HG02610 (cell line): Measurements from ENCODE around the gene WNT7A.

Source experiments
- ATAC-seq: cut with Tn5 transposase; IDR thresholded peaks from one replicate; pipeline ENCODE4 v1.9.1; 2021; ENCODE audit warnings: mild to moderate bottlenecking, moderate library complexity; ENCODE audit not compliant: unreplicated experiment

The WNT7A gene

DNA sequence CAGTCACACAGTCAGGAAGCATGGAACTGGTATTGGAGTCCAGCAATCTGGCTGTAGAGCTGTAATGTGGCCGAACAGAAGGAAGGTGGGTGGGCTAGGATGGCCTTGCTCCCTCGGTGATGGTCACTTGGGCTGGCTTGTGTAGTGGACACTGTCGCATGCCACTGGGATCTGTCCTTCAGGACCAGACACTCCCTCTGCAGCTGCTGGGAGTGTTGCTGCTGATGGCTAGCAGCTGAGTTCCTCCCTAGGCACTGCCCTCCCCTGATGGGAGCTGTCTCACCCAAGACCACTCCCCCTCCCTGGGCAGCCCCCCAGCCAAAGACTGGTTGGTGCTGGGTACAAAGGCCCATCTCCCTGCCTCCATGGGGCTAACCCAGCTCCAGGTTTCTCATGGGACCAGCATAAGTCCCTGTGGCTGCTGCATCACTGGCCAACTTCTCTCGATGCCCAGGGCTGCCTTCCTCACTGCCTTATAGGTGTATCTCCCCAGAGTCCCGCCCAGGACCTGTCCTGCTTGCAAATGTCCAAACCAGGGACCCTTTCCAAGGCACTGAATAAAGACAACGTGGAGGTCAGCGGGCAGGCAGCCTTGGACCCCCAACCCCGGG is 48.4 kb downstream of the WNT7A start:
- no peak for ATAC-seq

DNA sequence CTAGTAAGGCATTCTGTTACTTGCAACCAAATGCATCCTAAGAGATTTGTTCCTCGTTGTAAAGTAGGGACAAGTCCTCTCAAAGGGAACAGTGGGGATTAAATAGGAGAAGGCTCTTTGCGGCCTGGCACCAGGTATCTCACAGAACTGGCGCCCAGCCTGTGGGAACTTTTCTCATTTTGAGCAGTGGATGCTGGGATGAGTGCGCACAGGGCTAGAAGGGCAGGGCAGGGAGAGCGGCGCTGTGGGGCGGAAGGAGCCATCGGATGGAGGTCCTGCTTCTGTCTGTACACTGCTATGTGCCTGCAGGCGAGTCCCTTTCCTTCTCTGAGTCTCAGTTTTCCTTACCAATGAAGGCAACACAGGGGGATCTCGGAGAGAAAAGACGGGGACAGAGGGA is 50.6 kb downstream of the WNT7A start:
- no peak for ATAC-seq

DNA sequence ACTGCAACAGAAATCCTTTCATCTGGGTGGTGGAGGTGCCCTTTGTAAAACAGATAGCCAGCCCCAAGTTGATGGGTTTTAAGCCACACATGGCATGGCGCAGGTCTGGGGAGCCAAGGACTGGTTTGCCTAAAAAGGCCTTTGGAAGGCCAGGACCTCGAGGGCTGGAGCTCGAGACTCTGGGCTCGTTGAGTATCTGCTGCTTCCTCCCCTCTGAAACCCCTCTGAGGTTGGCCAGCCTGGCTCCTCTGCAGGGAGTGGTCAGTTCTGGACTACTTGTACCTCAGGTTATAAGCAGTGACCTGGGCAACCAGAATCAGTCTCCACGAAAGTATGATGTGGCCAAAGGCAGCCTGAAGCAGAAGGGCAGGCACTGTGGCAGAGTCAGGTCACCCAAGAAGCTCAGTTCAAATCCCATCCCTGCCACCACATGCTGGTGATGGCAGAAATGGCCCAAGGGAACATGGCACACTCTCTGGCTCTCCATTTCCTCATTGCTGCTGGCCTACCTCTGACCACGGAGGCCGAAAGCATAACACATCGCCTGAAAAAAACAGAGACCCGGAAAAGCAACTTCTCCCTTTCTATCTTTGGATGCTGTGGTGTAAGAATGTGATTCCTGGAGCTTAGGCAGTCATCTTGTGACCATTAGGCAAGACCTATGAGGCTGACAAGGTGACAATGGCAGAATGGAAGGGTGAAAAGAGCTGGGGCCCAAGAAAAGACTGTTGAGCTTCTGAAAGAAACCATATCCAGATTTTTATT is 51.2 kb downstream of the WNT7A start:
- ATAC-seq, result no peak

DNA sequence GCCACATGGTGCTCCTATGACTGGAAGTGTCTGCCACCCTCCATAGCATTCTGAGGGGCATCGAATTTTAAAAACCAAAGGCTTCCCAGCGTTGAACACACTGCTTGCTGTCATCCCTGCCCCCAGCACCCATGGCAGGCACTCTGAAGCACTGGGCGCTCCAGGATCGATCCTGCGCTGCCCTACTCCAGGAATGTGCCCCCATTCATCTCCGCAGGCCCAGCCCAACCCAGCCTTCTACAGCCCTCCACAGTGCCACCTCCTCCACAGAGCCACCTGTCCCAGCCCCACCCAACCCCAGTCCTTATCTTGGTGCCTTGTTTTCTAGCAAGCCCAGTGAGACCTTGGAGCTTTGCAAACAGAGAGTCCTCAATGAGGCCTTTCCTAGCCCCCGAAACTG is 52.2 kb downstream of the WNT7A start:
- ATAC-seq, result no peak

DNA sequence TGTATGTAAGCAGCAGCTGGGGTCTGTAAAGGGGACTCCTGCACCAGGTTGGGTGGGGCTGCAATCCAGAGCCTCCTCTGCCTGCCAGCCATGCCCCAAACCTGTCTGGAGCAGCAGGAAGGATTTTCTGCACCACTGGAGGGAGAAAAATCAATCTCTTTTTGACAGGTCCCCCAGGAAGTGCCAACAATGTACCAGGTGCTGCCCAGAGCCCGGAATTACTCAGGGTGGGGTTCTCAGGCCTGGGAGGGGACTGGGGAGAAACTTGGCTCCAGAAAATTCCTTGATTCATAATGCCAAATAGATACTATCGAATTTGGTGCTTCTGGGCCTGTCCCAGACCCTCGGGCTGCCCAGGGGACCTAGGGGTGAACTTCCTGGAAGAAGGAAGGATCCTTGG is 52.6 kb downstream of the WNT7A start:
- ATAC-seq, result no peak

DNA sequence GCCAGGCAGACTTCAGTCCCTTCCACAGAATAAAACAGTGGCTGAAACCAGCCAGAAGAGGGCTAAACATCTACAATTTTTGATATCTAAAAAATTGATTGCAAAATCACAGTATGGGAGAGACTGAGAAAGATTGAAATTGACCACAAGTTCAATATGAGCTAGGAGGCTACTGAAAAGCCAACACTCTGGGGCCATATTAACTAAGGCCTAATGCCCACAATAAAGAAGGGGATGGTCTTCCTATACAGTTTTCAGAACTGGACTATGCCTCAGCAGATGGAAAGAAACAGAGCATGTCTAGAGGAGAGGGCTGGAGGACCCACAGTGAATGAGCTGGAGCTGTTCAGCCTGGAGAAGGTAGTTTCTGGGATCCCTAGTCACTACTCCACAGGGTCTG is 53.2 kb downstream of the WNT7A start:
- no peak for ATAC-seq

DNA sequence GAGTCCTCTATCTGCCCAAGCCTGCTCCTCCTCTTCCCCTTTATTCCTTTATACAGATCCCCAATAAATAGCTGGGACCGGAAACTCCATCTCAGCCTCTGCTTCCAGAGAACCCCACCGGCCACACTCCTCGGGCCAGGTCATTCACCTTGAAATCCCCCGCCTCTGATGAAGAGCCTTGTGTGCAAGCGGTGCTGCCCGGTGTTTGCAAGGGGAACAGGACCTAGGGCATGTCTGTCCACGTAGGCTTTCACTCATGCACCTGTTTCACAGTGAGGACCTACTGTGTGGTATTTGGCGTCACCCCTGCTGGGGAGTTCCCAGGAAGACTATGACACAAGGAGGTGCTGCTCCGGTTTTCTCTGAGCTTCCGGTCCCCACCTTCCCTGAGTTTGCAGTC is 54.0 kb downstream of the WNT7A start:
- ATAC-seq, result no peak

DNA sequence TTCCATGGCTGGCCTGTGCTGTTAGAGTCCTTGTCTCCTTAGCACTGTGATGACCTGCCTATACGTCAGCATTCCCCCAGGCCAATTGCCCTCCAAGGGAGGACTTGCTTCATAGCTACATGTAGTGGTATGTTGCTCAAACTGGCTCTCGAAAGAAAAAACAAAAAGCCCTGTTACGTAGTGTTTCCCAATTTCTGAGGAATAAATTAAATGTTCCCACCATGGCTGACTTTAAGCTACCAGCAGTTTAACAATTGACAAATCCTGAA is 54.6 kb downstream of the WNT7A start:
- no peak for ATAC-seq

DNA sequence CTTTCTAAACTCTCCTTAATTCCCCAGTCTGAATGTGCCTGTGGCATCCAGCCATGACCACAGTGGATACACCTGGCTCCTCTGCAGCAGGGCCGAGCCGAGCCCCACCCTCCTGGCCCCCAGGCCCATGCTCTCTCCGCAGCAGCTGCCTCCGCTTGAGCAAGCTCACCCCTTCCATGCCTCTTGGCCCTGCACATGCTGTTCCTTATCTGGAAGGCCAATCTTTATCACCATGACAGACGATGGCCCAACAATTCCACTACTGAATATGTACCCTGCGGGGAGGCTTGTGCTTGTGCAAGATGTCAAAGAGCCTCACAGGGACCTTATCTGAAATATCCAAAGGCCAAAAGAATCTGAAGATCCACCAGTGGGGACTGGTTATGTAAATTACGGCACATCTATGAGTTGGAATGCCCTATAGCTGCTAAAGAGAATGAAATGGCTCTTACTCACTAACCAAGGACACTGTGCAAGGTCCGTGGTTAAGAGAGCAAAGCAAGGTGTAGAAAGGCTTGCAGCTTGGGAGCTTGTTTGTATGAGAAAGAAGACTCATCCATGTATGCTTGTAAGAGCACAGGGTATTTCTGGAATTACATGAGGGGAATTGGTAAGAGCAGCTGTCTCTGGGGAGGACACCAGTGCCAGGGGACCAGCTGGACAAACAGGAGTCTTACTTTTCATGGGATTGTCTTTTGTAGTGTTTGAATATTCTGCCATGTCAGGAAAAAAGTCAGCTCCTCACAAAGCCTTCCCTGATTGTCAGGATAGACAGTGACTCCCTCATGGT is 55.2 kb downstream of the WNT7A start:
- no peak for ATAC-seq

DNA sequence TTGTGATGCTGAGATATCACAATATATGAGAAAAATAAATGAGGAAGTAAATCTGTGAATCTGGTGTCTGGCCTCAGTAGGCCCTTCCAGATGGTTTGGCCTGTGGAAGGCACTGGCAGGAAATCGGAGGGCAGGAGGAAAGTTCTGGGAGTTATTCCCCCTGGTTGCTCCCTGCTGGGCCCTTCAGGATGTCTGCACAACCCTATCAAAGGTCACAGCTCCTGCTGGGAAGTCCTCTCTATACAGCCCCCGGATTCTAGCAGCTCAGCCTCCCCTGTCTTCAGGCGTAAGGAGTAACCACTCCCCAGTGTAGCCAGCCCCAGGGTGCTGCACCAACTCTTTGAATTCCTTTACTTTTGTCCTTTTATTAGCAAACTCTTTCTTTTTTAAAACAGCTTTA is 56.2 kb downstream of the WNT7A start:
- ATAC-seq, result no peak

DNA sequence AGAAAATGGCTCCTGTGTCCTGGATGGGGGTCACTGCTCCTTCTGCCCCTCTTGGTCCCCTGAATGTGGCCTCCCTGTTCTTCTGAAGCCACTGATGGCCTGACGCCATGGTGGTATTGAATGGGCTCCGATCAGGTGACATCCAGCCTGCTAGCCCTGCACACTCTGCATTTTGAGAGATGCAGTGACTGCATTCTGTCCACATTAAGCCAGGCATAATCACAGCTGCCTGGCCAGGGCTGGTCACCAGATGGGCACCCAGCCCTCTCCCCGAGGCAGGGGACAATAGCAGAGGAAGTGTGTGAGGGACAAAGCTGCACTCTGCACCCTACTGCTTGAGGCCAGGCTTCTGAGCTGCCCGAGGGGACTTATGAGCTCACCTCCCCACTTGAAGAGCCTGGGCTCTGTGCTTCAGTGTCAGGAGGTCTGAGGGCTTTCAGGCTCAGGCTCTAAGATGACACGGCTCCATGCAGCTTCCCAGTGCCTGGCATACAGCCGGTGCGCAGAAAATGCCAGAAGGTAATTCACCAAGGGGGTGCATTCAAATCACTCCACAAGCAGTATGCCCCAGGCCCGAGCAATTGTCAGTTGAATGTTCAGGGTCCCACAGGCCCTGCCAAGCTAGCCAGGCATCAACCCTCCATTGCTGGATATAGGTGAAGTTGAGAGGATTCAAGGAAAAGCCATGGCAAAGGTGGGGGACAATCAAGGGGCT is 56.8 kb downstream of the WNT7A start:
- no peak for ATAC-seq

DNA sequence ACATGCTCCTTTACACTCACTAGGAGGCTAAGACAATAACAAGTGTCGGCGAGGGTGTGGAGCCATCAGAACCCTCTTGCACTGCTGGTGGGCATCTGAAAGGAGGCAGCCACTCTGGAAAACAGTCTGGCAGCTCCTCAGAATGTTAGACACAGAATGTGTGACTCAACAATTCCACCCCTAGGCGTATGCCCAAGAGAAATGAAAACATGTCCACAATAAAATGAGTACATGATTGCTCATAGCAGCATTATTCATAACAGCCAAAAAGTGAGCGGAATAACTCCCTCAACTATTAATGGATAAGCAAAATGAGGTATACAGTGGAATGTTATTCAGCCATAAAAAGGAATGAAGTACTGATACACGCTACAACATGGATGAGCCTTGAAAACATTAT is 57.8 kb downstream of the WNT7A start:
- ATAC-seq, result no peak

DNA sequence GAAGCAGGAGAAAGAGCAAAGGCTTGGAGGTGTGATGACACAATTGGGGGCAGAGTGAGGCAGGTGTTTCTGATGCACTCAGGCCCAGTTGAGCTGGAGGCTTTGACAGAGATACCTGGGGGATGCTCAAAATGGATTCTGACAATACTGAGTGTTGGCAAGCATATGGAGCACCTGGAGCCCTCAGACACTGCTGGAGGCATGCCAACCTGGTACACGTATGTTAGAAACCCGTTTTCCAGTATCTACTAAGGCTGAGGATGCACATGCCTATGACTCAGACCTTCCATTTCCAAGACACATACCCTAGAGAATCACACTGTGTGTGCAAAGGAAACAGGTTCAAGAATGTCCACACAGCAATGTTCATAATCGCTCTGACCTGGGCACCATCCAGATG is 58.7 kb downstream of the WNT7A start:
- no peak for ATAC-seq

DNA sequence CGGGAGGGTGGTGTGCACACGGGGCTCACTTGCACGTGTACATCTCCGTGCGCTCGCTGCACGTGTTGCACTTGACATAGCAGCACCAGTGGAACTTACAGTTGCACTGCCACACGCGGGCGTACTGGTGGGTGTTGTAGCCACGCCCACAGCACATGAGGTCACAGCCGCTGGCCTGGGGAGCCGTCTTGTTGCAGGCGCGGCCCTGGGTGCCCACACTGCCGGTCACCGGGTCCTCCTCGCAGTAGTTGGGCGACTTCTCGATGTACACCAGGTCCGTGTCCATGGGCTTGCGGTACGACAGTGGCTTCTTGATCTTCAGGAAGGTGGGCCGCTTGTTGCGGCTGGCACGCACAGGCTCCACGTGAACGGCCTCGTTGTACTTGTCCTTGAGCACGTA is 61.0 kb downstream of the WNT7A start:
- no peak for ATAC-seq

DNA sequence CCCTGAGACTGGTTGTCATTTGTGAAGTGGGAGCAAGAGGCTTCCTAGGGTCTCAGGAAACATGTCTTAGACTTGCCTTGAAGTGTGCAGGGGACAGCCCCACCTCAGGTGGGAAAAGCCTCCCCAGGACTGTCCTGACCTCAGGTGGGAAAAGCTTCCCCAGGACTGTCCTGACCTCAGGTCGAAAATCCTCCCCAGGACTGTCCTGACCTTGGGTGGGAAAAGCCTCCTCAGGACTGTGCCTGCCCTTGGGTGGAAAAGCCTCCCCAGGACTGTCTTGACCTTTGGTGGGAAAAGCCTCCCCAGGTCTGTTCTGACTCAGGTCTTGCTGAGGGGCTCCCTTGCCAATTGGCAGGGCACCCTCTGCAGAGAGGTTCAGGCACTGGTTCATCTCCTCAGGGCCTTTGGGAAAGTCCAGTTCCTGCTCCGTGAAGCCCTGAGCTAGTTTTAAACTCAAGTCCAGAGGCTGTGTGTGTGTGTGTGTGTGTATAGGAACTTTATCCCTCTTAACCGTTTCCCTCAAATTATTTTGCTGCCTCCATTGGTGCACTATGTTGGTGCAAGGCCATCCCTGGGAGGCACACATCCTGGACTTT is 64.7 kb downstream of the WNT7A start:
- no peak for ATAC-seq

DNA sequence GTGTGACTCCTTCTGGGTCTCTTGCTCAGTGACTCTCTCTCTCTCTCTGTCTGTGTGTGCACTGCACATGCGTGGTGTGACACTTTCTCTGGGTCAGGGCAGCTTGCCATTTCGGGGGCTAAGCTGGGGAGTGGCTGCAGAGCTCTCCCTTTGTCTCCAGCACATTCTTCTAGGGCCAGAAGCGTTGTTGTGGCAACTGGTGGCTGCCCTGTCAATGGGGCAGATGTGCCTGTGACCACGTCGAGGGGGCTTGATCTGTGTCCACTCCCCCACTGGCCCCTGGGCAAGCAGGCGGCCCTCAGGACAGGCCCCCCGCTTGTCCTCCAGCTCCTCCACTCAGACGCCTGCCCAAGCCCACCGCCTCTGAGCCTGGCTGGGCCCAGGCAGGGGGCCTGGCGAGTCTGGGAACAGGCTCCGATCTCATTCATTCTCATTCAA is 67.8 kb downstream of the WNT7A start:
- ATAC-seq, result no peak

DNA sequence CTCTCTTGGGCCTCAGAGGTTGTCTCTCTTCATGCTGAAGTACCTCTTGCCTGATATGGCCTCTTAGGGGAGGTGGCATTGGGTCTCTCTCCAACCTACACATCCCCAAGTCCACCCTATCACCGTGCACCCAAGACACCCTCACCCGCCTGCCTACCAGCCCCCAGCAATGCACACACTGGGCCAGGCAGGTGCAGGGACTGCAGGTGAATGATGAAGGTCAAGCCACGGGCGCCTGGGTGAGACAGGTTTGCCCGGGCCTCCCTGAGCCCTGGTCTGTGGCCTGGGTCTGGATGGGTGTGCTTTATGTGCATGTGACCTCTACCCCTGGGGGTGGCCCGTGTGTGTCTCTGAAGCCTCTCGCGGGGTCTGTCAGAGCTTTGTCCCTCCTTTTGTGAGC is 68.3 kb downstream of the WNT7A start:
- no peak for ATAC-seq

DNA sequence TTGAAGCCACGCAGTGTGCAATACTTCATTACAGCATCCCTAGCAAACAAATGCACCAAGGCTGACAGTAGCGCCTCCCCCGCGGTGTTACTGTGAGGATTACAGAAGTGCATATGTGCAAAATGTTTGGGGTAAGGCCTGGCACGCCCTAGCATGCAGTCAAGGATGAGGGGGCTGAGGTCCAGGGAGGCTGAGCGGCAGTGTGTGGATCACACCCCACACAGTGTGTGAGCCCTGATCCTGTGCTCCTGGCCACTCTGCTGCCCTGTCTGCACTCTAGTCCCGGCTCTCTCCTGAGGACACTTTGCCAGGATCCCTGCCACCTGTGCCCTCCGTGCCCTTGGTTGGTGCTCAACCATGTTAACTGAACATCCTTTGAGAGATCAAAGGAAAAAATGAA is 71.3 kb downstream of the WNT7A start:
- ATAC-seq, result no peak

DNA sequence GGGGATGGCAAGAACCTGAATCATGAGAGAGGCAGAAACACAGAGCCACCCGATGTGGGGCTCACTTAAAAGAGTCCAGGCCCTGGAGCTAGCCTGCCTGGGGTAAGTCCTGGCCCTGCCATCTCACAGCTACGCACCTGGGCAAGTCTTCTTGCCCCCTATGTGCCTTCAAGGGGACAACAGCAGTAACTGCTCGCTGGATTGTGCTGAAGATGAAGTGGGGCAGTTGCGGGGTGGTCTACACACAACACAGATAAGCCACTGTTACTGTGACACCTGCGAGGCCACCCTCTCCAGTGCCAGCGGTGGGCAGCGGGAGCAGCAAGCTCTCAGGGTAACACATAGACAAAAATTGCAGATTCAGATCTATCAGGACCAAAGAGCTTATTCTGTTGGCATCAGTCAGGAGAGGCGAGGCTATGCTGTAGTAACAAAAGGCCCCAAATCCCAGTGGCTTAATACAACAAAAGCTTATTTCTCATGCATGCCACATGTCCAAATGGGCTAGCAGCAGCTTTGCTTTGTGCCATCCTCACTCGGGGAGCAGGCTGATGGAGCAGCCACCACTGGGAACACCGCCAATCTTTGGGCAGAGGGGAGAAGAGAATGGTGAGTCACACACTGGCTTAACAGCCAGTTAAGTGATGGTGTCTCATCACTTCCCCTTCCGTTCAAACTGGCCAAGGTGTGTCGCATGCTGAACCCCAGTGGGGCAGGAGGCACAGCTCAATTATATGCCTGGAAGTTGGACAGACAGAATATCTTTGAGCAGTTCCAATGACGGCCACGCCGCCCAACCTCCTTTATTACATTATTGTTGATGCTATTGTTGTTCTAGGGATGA is 78.3 kb downstream of the WNT7A start:
- ATAC-seq, result no peak

DNA sequence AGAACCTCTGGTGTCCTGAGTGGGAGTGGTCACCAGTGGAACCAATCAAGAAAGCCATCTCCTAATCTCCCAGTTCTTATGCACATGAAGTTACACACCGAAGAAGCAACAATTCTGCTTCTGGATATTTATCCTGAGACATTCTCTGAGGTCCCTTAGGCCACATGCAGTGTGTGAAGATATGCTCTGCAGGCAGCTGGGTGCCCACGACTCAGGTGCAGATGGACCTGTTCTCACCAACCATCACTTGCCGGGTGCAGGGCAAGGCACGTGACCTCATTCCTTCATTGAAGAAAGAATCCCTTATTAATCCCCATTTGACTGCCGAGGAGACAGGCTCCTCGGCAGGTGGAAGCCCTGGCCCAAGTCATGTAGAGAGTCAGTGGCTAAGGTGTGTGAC is 79.8 kb downstream of the WNT7A start:
- ATAC-seq, result no peak
